ENCODE results near the gene OPA3. TPM values are rescaled to one million over a fixed set of nuclear protein-coding genes. Genes with fewer than 3 reads are reported as not detected.

OPA3 gene
- total and polyA plus RNA-seq, 2 donors from 2014 or later = 8.1 to 19.1 TPM

DNA sequence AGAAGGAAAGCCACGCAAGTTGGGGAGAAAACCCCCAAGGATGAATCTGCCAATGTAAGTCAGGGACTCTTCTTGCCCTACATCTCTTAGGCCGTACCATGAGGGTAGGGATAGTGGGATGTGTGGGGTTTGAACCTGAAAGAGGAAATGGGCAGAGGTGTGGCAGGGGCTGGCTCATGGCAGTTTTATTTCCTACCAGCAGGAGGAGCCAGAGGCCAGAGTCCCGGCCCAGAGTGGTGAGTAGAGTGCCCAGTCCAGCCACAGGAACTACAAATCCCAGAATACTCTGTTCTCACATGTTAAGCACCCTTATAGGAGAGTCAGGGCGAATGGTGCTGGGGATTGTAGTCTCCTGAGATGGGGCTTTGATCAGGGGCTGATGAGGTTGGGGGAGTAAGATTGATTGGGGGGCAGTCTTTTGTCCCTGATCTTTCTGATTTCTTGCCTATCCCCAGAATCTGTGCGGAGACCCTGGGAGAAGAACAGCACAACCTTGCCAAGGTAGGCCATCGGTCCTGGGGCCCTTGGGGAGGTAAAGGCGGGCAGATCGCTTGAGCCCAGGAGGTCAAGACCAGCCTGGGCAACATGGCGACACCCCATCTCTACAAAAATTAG is 60.9 kb downstream of the OPA3 start:
- Histone ChIP-seq H3K36me3 (ENCODE audit: control insufficient read depth in 2 of 3, insufficient read depth in 3 of 3, low read length in 3 of 3) (peaks cover 5 to 13% (median 6%) of the 10 kb centered on the region in 3 donors), H3K4me3 (ENCODE audit: low read length in 3 of 3) (no peak overlapping the region), H3K27ac (ENCODE audit: low read depth in 2 of 2, low read length in 2 of 2) (no peak overlapping the region), H3K4me1 (ENCODE audit: control insufficient read depth in 2 of 3, insufficient read depth in 2 of 3, low read depth in 1 of 3, low read length in 3 of 3) (peaks cover 0 to 3% (median 0%) of the 10 kb centered on the region in 3 donors), H3K9ac (ENCODE audit: low read length in 3 of 3) (no peak overlapping the region), H3K9me3 (ENCODE audit: control insufficient read depth in 2 of 3, insufficient read depth in 1 of 3, low read length in 3 of 3) (no peaks in the 10 kb centered on the region), H3K27me3 (ENCODE audit: control insufficient read depth, insufficient read depth, low read length) (no peaks in the 10 kb centered on the region)
- FAIRE-seq = peak; percentile 33
- peak; percentile 87 to 95 (median 88) for DNase-seq
- TF ChIP-seq, protein P1, sequence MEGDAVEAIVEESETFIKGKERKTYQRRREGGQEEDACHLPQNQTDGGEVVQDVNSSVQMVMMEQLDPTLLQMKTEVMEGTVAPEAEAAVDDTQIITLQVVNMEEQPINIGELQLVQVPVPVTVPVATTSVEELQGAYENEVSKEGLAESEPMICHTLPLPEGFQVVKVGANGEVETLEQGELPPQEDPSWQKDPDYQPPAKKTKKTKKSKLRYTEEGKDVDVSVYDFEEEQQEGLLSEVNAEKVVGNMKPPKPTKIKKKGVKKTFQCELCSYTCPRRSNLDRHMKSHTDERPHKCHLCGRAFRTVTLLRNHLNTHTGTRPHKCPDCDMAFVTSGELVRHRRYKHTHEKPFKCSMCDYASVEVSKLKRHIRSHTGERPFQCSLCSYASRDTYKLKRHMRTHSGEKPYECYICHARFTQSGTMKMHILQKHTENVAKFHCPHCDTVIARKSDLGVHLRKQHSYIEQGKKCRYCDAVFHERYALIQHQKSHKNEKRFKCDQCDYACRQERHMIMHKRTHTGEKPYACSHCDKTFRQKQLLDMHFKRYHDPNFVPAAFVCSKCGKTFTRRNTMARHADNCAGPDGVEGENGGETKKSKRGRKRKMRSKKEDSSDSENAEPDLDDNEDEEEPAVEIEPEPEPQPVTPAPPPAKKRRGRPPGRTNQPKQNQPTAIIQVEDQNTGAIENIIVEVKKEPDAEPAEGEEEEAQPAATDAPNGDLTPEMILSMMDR (IDR thresholded peaks at IDR 0.05; ENCODE audit: borderline replicate concordance, extremely low read depth, insufficient read depth) = peak; percentile 92
- intact Hi-C loops (cut with DNase I) = no loop called here

- intact Hi-C loops (cut with DNase I) = no loop called here
- Histone ChIP-seq H3K4me1 (ENCODE audit: control insufficient read depth in 2 of 3, insufficient read depth in 2 of 3, low read depth in 1 of 3, low read length in 3 of 3) (no peaks in the 10 kb centered on the region), H3K36me3 (ENCODE audit: control insufficient read depth in 2 of 3, insufficient read depth in 3 of 3, low read length in 3 of 3) (peaks cover 5 to 13% (median 6%) of the 10 kb centered on the region in 3 donors), H3K9me3 (ENCODE audit: control insufficient read depth in 2 of 3, insufficient read depth in 1 of 3, low read length in 3 of 3) (no peaks in the 10 kb centered on the region), H3K9ac (ENCODE audit: low read length in 3 of 3) (no peak overlapping the region), H3K27ac (ENCODE audit: low read depth in 2 of 2, low read length in 2 of 2) (no peak overlapping the region), H3K27me3 (ENCODE audit: control insufficient read depth, insufficient read depth, low read length) (no peaks in the 10 kb centered on the region), H3K4me3 (ENCODE audit: low read length in 3 of 3) (no peak overlapping the region)
- DNase-seq = peak in 1 of 5 donors; percentile 75
- no peak for FAIRE-seq
- TF ChIP-seq, protein P1 (IDR thresholded peaks at IDR 0.05; ENCODE audit: borderline replicate concordance, extremely low read depth, insufficient read depth) = no peak
These were observed 62.3 kb downstream of the OPA3 start for GRCh38 chr19:45522010-45522941.

DNA sequence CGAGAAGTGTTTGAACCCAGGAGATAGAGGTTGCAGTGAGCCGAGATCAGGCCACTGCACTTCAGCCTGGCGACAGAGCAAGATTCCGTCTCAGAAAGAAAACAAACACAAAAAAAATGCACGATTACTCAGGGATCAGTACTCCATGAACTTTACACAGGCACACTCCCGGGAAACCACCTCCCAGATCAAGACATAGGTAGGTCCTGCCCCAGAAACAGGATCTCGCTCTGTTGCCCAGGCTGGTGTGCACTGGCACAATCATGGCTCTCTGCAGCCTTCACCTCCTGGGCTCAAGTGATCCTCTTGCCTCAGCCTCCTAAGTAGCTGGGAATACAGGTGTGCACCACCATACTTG is 66.2 kb downstream of the OPA3 start:
- H3K4me1 ChIP-seq (ENCODE audit: control insufficient read depth in 2 of 3, insufficient read depth in 2 of 3, low read depth in 1 of 3, low read length in 3 of 3) = peaks cover 0 to 16% (median 15%) of the 10 kb centered on the region in 3 donors
- intact Hi-C loops (cut with DNase I) = no loop called here
- H3K27ac ChIP-seq (ENCODE audit: low read depth in 2 of 2, low read length in 2 of 2) = no peak overlapping the region
- no peak overlapping the region for H3K4me3 ChIP-seq (ENCODE audit: low read length in 3 of 3)
- H3K9ac ChIP-seq (ENCODE audit: low read length in 3 of 3) = no peak overlapping the region
- no peaks in the 10 kb centered on the region for H3K9me3 ChIP-seq (ENCODE audit: control insufficient read depth in 2 of 3, insufficient read depth in 1 of 3, low read length in 3 of 3)
- DNase-seq (no peak), FAIRE-seq (no peak)
- TF ChIP-seq, protein P1 (IDR thresholded peaks at IDR 0.05; ENCODE audit: borderline replicate concordance, extremely low read depth, insufficient read depth) = no peak
- H3K27me3 ChIP-seq (ENCODE audit: control insufficient read depth, insufficient read depth, low read length) = no peaks in the 10 kb centered on the region
- peaks cover 0 to 3% (median 0%) of the 10 kb centered on the region in 3 donors for H3K36me3 ChIP-seq (ENCODE audit: control insufficient read depth in 2 of 3, insufficient read depth in 3 of 3, low read length in 3 of 3)
